Tibial artery (tissue), 4 donors: ENCODE results near the gene RFLNA.

Source experiments
- DNase-seq, 2 donors: peaks; one replicate each; pipeline ENCODE4 v3.0.0-alpha.2; 2019
- H3K27ac ChIP-seq, 2 donors: fragments of 200-600 bp; sonication (generic) in 1 of 2; 1 replicate in 1 of 2; 2 replicates in 1 of 2; pipeline ENCODE4 v1.5.1; 2018 to 2019; ENCODE audit warnings: mild to moderate bottlenecking in 1 of 2
- H3K27me3 ChIP-seq, 2 donors: fragments of 200-600 bp; sonication (generic) in 1 of 2; one replicate each; pipeline versions ENCODE4 v1.5.1 to v1.6.0; 2016 to 2019
- H3K36me3 ChIP-seq, 3 donors: fragments of 200-600 bp; sonication (generic) in 2 of 3; one replicate each; pipeline ENCODE4 v1.5.1; 2016 to 2019; ENCODE audit warnings: mild to moderate bottlenecking in 2 of 3
- H3K4me1 ChIP-seq, 4 donors: fragments of 200-600 bp; sonication (generic) in 2 of 4; 1 replicate in 3 of 4; 2 replicates in 1 of 4; pipeline ENCODE4 v1.5.1; 2016 to 2019
- H3K4me3 ChIP-seq, 2 donors: fragments of 200-600 bp; sonication (generic) in 1 of 2; 1 replicate in 1 of 2; 2 replicates in 1 of 2; pipeline ENCODE4 v1.5.1; 2018 to 2019; ENCODE audit warnings: mild to moderate bottlenecking in 2 of 2
- H3K9me3 ChIP-seq, 3 donors: fragments of 200-600 bp; sonication (generic) in 1 of 3; one replicate each; pipeline ENCODE4 v1.5.1; 2016 to 2019
- CTCF ChIP-seq, 2 experiments: fragments of 200-600 bp in 1 of 2; fragments of 450-650 bp in 1 of 2; IDR thresholded peaks; one replicate each; pipeline ENCODE4 v1.5.1; 2017 to 2019; ENCODE audit warnings: antibody characterized with exemption in 2 of 2, mild to moderate bottlenecking in 1 of 2, moderate library complexity in 1 of 2
- intact Hi-C: fragments of 100-400 bp; cut with DNase I; formaldehyde crosslinking; loops from one replicate; pipeline ENCODE4 v1.15.0; 2023; ENCODE audit warnings: low total_unique reads

The RFLNA gene

GRCh38 chr12:124334266-124334665 is 39.4 kb downstream of the RFLNA start:
- H3K36me3 ChIP-seq, result peaks cover 48 to 100% (median 84%) of the 10 kb centered on the region in 3 donors

GRCh38 chr12:124334976-124335375 is 40.1 kb downstream of the RFLNA start:
- DNase-seq, result no peak
- intact Hi-C loops, result no loop called here
- TF ChIP-seq CTCF (IDR thresholded peaks at IDR 0.05), result no peak
- Histone ChIP-seq H3K9me3 (no peaks in the 10 kb centered on the region), H3K36me3 (peaks cover 48 to 100% (median 84%) of the 10 kb centered on the region in 3 donors), H3K27ac (no peak overlapping the region), H3K4me1 (no peaks in the 10 kb centered on the region), H3K27me3 (no peaks in the 10 kb centered on the region), H3K4me3 (no peak overlapping the region)

More at GRCh38 chr12:124334266-124334665, 39.4 kb downstream of the RFLNA start:
- H3K27me3 ChIP-seq, result no peaks in the 10 kb centered on the region
- no peak overlapping the region for H3K4me3 ChIP-seq
- no peaks in the 10 kb centered on the region for H3K9me3 ChIP-seq
- H3K4me1 ChIP-seq, result no peaks in the 10 kb centered on the region
- intact Hi-C loops, result no loop called here
- no peak for TF ChIP-seq CTCF (IDR thresholded peaks at IDR 0.05)
- DNase-seq, result no peak
- no peak overlapping the region for H3K27ac ChIP-seq

- Histone ChIP-seq H3K4me3 (no peak overlapping the region), H3K27ac (no peak overlapping the region), H3K9me3 (no peaks in the 10 kb centered on the region), H3K36me3 (peaks cover 48 to 100% (median 84%) of the 10 kb centered on the region in 3 donors), H3K27me3 (no peaks in the 10 kb centered on the region), H3K4me1 (no peaks in the 10 kb centered on the region)
- intact Hi-C loops, result no loop called here
- no peak for TF ChIP-seq CTCF (IDR thresholded peaks at IDR 0.05)
- DNase-seq, result no peak
Measured at GRCh38 chr12:124335426-124336183, 40.7 kb downstream of the RFLNA start.

- TF ChIP-seq CTCF (IDR thresholded peaks at IDR 0.05), result no peak
- no peak for DNase-seq
- H3K9me3 ChIP-seq, result no peaks in the 10 kb centered on the region
- no peak overlapping the region for H3K4me3 ChIP-seq
- intact Hi-C loops, result no loop called here
- H3K4me1 ChIP-seq, result no peaks in the 10 kb centered on the region
- no peak overlapping the region for H3K27ac ChIP-seq
- peaks cover 48 to 100% (median 82%) of the 10 kb centered on the region in 3 donors for H3K36me3 ChIP-seq
- no peaks in the 10 kb centered on the region for H3K27me3 ChIP-seq
Measured at GRCh38 chr12:124336184-124336437, 41.2 kb downstream of the RFLNA start.

GRCh38 chr12:124336742-124337520 is 42.0 kb downstream of the RFLNA start:
- Histone ChIP-seq H3K9me3 (no peaks in the 10 kb centered on the region), H3K36me3 (peaks cover 47 to 100% (median 82%) of the 10 kb centered on the region in 3 donors), H3K4me1 (no peaks in the 10 kb centered on the region), H3K4me3 (no peak overlapping the region), H3K27me3 (no peaks in the 10 kb centered on the region), H3K27ac (no peak overlapping the region)
- no peak for DNase-seq
- no peak for TF ChIP-seq CTCF (IDR thresholded peaks at IDR 0.05)
- intact Hi-C loops, result no loop called here
